CD1c-positive myeloid dendritic cell (primary cell): ENCODE data around the gene C1QL1.
"Not testable (repeated sequence)": the region's sequence is repeated elsewhere in the genome, so short reads cannot be mapped to it uniquely, and the experiment has no call there.

ENCODE experiments used
- DNase-seq: peaks from one replicate; pipeline ENCODE4 v3.0.0-alpha.2; 2016; ENCODE audit errors: extremely low spot score

The C1QL1 gene

GRCh38 chr17:44965481-44966234, 2.4 kb downstream of the C1QL1 start:
- peak; percentile 7 for DNase-seq

DNA sequence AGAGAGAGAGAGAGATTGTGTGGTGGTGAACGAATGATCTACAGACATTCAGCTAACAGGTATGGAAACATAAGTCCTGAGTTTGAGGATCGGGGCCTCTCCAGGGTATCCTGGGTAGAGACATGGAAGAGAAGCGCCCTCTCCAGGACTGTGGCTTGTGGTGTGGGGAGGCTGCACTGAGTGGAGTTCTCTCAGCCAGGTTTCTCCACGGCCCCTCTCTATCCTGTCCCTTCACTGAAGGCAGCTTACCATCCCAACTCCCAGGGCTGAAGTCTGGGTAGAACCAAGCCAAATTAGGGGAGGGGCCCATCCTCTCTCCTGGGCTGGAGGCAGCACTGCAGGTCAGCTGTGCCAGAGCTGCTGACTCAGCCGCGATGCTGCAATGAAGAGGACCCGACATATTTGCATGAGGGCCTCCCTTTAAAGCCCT, 6.2 kb downstream of the C1QL1 start:
- no peak for DNase-seq

DNA sequence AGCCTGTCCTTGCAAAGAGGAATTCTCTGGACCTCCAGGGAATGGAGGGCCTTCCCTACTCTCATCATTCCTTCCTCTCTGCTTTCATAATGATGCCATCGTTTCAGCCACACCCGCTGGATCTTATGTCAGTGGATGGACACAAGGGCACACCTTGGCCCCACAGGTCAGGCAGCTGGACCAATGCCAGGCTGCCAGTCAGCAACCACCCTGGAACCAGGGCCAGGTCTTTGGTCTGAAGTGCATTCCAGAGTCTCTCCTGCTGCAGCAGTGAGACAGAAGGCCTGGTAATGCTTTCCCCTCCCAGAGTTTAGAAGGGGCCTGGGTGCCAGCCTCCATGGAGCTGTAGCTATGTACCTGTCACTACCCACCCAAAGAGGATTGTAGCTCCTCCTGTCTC, 7.4 kb downstream of the C1QL1 start:
- DNase-seq = no peak

DNA sequence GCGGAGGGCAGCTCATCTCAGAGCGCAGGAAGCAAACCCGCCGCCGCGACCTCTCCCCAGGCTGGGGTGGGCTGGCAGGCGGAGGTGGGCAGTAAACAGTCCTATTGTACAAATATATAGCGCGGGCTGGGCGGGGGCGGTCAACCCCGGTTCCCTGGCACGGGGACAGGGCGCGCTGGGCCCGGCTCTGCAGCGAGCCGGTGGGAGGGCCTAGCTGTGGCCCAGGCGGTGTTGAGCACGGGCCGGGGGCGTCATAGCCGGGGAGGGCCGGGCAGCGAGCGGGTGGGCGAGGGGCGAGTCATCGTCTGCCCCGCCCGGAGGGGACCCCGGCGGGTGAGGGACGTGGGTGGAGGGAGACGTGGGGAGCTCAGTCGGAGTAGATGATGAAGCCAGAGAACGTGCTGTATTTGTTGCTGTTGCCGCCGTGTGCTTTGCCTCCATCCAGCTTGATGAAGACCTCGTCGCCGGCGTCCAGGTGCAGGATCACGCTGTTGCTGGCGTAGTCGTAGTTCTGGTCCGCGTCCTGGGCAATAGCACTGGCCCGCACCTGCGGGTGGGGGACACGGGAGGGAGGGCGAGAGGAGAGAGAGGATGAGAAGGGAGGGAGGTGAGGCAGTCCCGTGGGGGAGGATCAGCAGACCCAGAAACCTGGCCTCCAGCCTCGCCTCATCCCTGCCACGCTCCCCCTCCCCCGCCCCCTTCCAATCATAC, 8.1 kb downstream of the C1QL1 start:
- peak; percentile 5 for DNase-seq

- DNase-seq = no peak
Observed at GRCh38 chr17:44956998-44957981, 10.8 kb downstream of the C1QL1 start.

DNA sequence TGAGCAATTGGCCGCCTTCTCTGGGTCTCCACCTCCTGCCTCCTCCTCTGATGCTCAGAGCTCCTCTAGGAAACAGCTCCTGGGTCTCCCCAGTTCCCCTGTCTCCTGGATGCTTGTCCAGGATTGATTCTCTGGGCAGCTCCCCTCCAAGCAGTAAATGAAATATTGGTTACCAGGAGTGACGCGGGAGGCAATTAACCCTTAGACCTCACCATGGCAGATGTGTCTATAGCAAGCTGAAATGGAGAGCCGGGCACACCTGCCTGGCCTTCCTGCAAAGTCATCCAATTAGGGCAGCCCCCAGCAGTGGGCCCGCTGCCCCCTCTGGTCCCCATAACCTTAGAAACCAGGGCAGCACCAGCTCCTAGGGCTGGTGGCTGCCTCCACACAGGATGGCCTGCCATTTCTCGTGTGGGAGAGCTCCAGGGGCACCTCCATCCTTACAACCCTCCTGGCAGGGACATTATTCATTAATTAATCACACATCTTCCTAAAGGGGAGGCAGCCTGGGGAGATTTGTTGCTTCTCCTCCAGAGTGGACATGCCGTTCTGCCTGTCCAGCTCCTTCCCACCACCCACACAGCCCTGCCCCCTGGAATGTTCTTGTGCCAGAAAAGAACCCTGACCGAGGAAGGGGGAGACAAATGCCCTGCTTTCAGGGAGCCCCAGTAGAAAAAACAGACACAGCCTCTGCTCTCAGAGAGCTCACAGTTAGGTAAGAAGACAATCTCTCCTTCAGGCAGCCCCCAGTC, 12.3 kb downstream of the C1QL1 start:
- no peak for DNase-seq

DNA sequence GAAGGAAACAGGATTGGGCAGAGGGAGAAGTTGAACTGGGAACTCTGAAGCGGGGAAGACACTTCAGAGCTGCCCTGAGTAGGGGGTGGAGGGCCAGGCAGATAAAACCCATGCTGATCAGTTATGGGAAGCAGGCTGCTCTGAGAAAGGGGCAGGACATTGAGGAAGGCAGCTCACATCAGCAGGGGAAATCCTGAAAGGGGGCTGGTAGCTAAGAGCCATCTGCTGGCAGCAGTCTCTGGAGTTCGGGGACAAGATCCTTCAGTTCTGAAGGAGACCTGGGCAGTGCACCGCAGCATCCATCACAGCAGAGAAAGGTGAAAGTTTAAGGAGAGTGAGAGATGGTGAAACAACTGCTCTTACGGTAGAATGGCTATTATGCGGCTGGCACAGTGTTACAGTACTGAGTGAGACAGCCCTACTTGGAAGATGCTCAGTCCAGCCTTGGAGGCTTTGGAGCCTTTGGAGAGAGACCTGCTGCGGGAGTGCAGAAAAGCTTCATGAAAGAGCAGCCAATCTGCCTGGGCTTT, 15.1 kb downstream of the C1QL1 start:
- no peak for DNase-seq

DNA sequence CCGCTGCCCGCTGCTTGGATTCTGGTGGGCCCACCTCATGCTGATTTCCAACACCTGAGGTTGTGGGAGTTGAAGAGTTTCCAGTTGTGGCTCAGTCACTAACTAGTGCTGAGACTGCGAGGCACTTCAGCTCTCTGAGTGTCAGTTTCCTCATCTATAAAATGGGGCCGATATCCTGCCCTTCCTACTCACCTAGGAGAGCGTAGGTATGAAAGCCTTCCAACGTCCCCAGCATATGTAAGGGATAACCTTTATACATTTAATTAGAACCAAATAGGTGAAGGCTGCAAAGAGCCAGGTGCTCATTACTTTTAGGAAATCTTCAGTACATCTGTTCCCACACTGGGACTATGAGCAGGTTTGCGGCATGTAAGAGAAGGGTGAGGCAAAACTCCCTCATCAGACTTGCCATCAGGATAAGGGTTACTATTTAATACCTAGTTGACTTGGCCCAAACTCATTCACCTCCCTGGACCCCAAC, 19.7 kb downstream of the C1QL1 start:
- DNase-seq = no peak

GRCh38 chr17:44947461-44948314, 20.4 kb downstream of the C1QL1 start, which contains the start of gene KIF18B:
Gene KIF18B (minus strand): TSS chr17:44947773. CDS start chr17:44936344, 11,429 bp downstream.
- peak; percentile 94 for DNase-seq

DNA sequence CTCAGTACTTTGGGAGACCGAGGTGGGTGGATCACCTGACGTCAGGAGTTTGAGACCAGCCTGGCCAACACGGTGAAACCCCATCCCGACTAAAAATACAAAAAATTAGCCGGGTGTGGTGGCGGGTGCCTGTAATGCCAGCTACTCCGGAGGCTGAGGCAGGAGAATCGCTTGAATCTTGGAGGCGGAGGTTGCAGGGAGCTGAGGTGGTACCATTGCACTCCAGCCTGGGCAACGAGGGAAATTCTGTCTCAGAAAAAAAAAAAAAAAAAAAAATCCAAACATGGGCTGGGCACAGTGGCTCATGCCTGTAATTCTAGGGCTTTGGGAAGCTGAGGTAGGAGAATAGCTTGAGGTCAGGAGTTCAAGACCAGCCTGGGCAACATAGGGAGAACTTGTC, 22.5 kb downstream of the C1QL1 start:
- DNase-seq = not testable (repeated sequence)

DNA sequence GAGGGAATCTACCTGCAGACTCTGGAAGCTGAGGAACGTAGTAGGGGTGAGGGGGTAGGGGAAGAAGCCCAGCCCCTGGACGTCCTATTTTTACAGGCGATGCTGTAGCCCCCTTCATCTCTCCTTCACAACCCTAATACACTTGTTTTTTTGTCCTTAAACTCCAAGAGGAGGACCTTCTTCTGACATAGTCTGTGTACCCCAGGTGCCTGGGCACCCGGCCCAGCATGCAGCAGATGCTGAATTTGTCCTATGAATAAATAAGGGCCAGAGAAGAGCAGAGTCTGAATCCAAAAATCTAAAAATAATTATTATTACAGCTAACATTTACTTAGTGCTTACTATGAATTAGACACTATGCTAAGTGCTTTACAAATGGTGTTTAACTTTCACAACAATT, 25.6 kb downstream of the C1QL1 start:
- DNase-seq = no peak

DNA sequence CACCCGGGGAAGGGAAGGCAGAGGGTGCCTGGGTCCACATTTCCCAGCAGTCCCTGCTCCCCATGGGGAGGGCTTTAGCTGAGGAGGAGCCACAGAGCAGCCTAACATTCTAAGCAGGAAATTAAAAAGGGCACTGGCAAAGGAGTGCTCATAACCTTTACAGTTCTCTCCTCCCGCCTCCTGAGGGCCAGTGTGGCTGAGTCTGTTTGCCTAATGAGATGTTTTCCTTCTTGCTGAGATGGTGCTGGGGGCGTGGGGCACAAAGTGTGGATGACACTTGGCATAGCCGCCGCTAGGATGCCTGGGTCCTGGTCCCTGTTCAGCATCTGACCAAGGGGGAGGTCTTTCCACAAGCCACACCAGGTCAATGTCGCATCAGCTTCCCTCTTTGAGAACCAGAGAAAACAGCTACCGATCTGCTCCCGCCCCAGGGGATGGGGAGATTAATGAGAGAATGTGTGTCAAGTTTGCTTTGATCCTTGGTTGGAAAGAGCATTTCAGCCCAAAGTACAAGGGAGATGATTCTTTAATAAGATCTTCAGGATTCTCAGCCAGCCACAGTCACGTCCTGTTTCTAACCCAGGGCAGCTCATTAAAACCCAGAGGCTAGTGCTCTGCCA, 26.3 kb downstream of the C1QL1 start:
- DNase-seq = no peak

DNA sequence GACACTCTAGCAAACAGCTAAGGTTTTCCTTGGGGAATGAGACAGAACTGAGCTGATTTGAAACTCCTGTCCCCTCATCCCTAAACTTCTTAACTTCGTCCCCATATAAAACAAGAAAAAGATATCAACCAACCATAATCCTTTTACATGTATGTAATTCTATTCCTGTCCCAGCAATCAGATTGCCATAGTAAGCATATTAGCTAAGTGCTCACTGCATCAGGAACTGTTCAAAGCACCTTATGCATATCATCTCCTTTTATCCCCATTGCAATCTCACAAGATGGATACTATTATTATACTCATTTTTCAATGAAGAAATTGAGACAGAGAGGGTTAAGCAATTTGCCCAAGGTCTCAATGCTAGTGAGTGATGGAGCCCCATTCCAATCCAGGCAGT, 27.3 kb downstream of the C1QL1 start:
- DNase-seq = no peak

DNA sequence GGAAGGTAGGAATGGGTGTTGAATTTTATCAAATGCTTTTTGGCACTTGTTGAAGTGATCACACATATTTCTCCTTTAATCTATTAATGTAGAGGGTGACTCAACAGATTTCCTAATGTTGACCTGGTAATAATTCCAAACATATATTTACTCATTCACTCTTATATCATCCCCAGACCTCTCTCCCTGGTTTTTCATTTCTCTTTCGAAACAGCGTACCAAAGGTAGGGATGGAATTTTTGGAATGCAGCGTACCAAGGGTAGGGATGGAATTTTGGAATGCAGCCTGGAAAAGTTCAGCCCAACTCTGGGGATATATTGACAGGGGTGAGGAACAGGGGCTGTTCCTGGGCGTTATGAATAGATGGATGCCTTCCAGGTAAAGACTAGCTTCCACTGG, 27.8 kb downstream of the C1QL1 start:
- no peak for DNase-seq

DNA sequence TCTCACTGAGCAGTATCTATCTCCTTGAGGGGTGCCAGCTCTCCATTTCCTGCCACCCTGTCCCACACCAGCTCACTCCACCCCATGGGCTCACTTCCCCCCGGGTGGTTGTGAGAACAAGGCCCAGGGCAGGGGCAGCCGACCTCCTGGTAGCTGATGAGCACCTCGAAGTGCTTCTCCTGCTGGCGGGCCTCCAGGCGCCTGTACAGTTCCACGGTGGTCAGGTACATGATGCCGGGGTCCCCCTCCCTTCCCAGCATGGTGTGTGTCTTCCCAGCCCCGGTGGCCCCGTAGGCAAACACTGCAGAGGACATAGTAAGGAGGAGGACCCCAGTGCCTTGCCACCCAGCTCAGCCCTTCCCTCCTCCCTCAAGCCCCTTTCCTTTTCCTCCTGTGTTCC, 33.0 kb downstream of the C1QL1 start:
- no peak for DNase-seq

DNA sequence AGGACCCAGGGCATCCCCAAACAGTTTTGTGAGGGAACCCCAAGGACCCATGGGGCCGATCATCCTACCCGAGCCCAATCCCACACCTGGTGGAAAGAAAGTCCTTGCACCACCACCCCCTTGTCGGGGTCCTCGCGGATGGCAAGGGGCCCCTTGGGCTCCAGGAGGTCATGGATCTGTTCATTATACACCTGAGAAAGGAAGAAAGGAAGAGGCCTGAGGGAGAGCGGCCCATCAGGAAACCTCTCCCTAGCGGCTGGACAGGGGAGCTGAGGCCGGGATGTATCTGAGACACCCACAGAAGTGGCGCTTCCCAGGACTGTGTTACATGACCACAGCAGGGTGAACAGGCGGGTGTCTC, 33.4 kb downstream of the C1QL1 start:
- DNase-seq = no peak

- DNase-seq = no peak
Observed at GRCh38 chr17:44933824-44934744, 34.0 kb downstream of the C1QL1 start.

GRCh38 chr17:44932787-44933097, 35.4 kb downstream of the C1QL1 start:
- no peak for DNase-seq
